Stomach (tissue), 4 donors: ENCODE data around the gene GLDN.

Experiments used
- CTCF ChIP-seq, 7 experiments: fragments of 450-650 bp in 4 of 7; fragments of 200-600 bp in 3 of 7; sonication (generic) in 3 of 7; IDR thresholded peaks; one replicate each; pipeline ENCODE4 v1.5.1; 2016 to 2019; ENCODE audit warnings: antibody characterized with exemption in 7 of 7, control low read depth in 2 of 7, mild to moderate bottlenecking in 1 of 7
- EP300 ChIP-seq: sonication (generic); formaldehyde crosslinking; IDR thresholded peaks from one replicate; pipeline ENCODE4 v1.6.1; 2017; ENCODE audit warnings: antibody characterized with exemption
- POLR2A ChIP-seq, 4 donors: fragments of 450-650 bp; IDR thresholded peaks; one replicate each; pipeline ENCODE4 v1.6.1; 2016; ENCODE audit warnings: antibody characterized with exemption in 4 of 4, control low read depth in 2 of 4, mild to moderate bottlenecking in 1 of 4, moderate library complexity in 1 of 4
- POLR2AphosphoS5 ChIP-seq, 3 donors: sonication (generic); formaldehyde crosslinking; IDR thresholded peaks; one replicate each; pipeline ENCODE4 v1.6.1; 2016; ENCODE audit warnings: antibody characterized with exemption in 3 of 3

- TF ChIP-seq CTCF (IDR thresholded peaks at IDR 0.05) (no peak), POLR2A (IDR thresholded peaks at IDR 0.05) (no peak), EP300 (no peak), POLR2AphosphoS5 (IDR thresholded peaks at IDR 0.05) (peak in 1 of 3 donors; percentile 21)
Measured at GRCh38 chr15:51366920-51367319, 25.5 kb downstream of the GLDN start.
